B cell (primary cell): ENCODE data around the gene NAA10. TPM values are rescaled to one million over a fixed set of nuclear protein-coding genes. Genes with fewer than 3 reads are reported as not detected.

Experiments
- ATAC-seq: fragments of 200-7000 bp; cut with Tn5 transposase; one replicate; pipeline ENCODE4 v1.10.0; 2021; ENCODE audit warnings: low read depth, mild to moderate bottlenecking, moderate number of reproducible peaks, moderate library complexity
- CTCF ChIA-PET: fragments of 350-600 bp; sonication (Branson Sonifier 250); formaldehyde crosslinking; loops from one replicate; lab custom pipeline; 2021; ENCODE audit warnings: antibody characterized with exemption, inconsistent platforms; lab: Charles Lee
- POLR2A ChIA-PET: fragments of 350-600 bp; sonication (Branson Sonifier 250); formaldehyde crosslinking; loops from one replicate; lab custom pipeline; 2021; ENCODE audit warnings: antibody characterized with exemption; lab: Charles Lee
- DNase-seq: peaks from one replicate; pipeline ENCODE4 v3.0.0; 2013
- H2AFZ ChIP-seq: 2 replicates; pipeline ENCODE4 v1.6.1; 2012; ENCODE audit warnings: mild to moderate bottlenecking, low read depth, low read length; ENCODE audit not compliant: insufficient read depth, poor library complexity, severe bottlenecking
- H3K27ac ChIP-seq, 2 donors: 1 replicate in 1 of 2; 2 replicates in 1 of 2; pipeline ENCODE4 v1.5.1; 2012 to 2013; ENCODE audit warnings: low read length in 2 of 2, mild to moderate bottlenecking in 2 of 2, moderate library complexity in 1 of 2
- H3K27me3 ChIP-seq, 4 experiments: fragments of 200-600 bp in 1 of 4; sonication (generic) in 1 of 4; replicated peaks in 1 of 4; 1 replicate in 2 of 4; 2 replicates in 2 of 4; pipeline versions ENCODE4 v1.6.1 to v1.7.0; 2013 to 2016; ENCODE audit warnings: low read length in 3 of 4, mild to moderate bottlenecking in 2 of 4, mixed read lengths in 1 of 4, moderate library complexity in 1 of 4; ENCODE audit not compliant: insufficient read depth in 4 of 4, control insufficient read depth in 3 of 4; ENCODE audit errors: control extremely low read depth in 1 of 4
- H3K36me3 ChIP-seq, 2 experiments: replicated peaks in 1 of 2; 1 replicate in 1 of 2; 2 replicates in 1 of 2; pipeline versions ENCODE4 v1.6.1 to v1.7.1; 2013; ENCODE audit warnings: low read length in 1 of 2; ENCODE audit not compliant: insufficient read depth in 2 of 2, control insufficient read depth in 1 of 2; ENCODE audit errors: control extremely low read depth in 1 of 2, extremely low read depth in 1 of 2
- H3K4me1 ChIP-seq, 2 donors: fragments of 200-600 bp in 1 of 2; sonication (generic) in 1 of 2; 1 replicate in 1 of 2; 2 replicates in 1 of 2; pipeline versions ENCODE4 v1.5.1 to v1.6.1; 2013 to 2017; ENCODE audit warnings: low read length in 2 of 2; ENCODE audit not compliant: control insufficient read depth in 2 of 2, insufficient read depth in 2 of 2
- H3K4me2 ChIP-seq: replicated peaks from 2 replicates; pipeline ENCODE3; 2012; ENCODE audit warnings: mild to moderate bottlenecking, low read depth, low read length; ENCODE audit not compliant: poor library complexity, severe bottlenecking
- H3K4me3 ChIP-seq, 5 experiments: fragments of 200-600 bp in 1 of 5; sonication (generic) in 1 of 5; 1 replicate in 3 of 5; 2 replicates in 2 of 5; pipeline versions ENCODE4 v1.5.1 to v1.7.0; 2011 to 2016; ENCODE audit warnings: low read length in 4 of 5, mild to moderate bottlenecking in 4 of 5, low read depth in 2 of 5, control low read depth in 1 of 5, moderate library complexity in 1 of 5; ENCODE audit not compliant: insufficient read depth in 1 of 5; ENCODE audit errors: control extremely low read depth in 1 of 5, extremely low read depth in 1 of 5
- H3K79me2 ChIP-seq: fragments of 200-600 bp; sonication (generic); one replicate; pipeline ENCODE4 v1.6.0; 2016; ENCODE audit warnings: low read length; ENCODE audit not compliant: control insufficient read depth, insufficient read depth
- H3K9ac ChIP-seq: fragments of 200-600 bp; sonication (generic); 2 replicates; pipeline ENCODE4 v1.6.1; 2017; ENCODE audit warnings: mild to moderate bottlenecking, low read length, moderate library complexity
- H3K9me3 ChIP-seq, 3 donors: one replicate each; pipeline versions ENCODE4 v1.6.1 to v1.7.1; 2013; ENCODE audit warnings: low read length in 2 of 3; ENCODE audit not compliant: control insufficient read depth in 2 of 3, insufficient read depth in 1 of 3; ENCODE audit errors: control extremely low read depth in 1 of 3
- H4K20me1 ChIP-seq: 2 replicates; pipeline ENCODE4 v1.6.0; 2012; ENCODE audit warnings: mild to moderate bottlenecking, low read length; ENCODE audit not compliant: insufficient read depth, control insufficient read depth, poor library complexity, severe bottlenecking
- H3K27ac Mint-ChIP-seq: one replicate; pipeline ENCODE4 v1.8.0; 2021; ENCODE audit warnings: mixed read lengths
- H3K27me3 Mint-ChIP-seq: one replicate; pipeline ENCODE4 v1.8.0; 2021; ENCODE audit warnings: mixed read lengths
- H3K4me1 Mint-ChIP-seq: one replicate; pipeline ENCODE4 v1.8.0; 2021; ENCODE audit warnings: mixed read lengths
- H3K4me3 Mint-ChIP-seq: one replicate; pipeline ENCODE4 v1.8.0; 2021; ENCODE audit warnings: mixed read lengths
- H3K9me3 Mint-ChIP-seq: one replicate; pipeline ENCODE4 v1.8.0; 2022; ENCODE audit warnings: mixed read lengths; ENCODE audit not compliant: insufficient read depth
- EZH2 ChIP-seq: IDR thresholded peaks from 2 replicates; pipeline ENCODE4 v1.6.1; 2012; ENCODE audit warnings: borderline replicate concordance, low read depth, mild to moderate bottlenecking, moderate library complexity, low read length; ENCODE audit not compliant: insufficient read depth, poor library complexity, severe bottlenecking
- WGBS: methylation state at CpG from one replicate; pipeline ENCODE4 v1.1.5; 2013; ENCODE audit warnings: missing lambda C conversion rate; ENCODE audit not compliant: insufficient coverage; 5-methylcytosine and 5-hydroxymethylcytosine counted together
- intact Hi-C: fragments of 100-400 bp; cut with micrococcal nuclease; formaldehyde crosslinking; loops from one replicate; pipeline ENCODE4 v1.10.0; 2022
- polyA plus RNA-seq: library from polyadenylated mRNA; depleted of rRNA; stranded (reverse); fragments of >200 nt; gene quantifications from 2 replicates; pipeline ENCODE4 v1.2.3, GENCODE V29; 2012
- total RNA-seq, 2 donors: library from RNA; stranded (reverse); fragments of 120-200 nt in 1 of 2; gene quantifications; 1 replicate in 1 of 2; 2 replicates in 1 of 2; pipeline versions ENCODE4 v1.2.3 to v1.2.4, GENCODE V29; 2013 to 2022
- TF ChIP-seq, protein P1 (sequence below): fragments of 200-600 bp; IDR thresholded peaks from one replicate; pipeline ENCODE4 v1.8.0; 2022; ENCODE audit warnings: antibody characterized with exemption, mild to moderate bottlenecking

The NAA10 gene
- total and polyA plus RNA-seq, 2 donors (not counting 1 experiment from before 2014, with no cell fraction given), result 78.3 to 102 TPM

- ChIA-PET CTCF (interaction anchor here (0.9 to 15.4 kb wide), 6 partner anchors 7 to 188 kb away, joined by 3 to 325 read pairs (median 3); partner anchors contain the start of genes ARHGAP4, PLXNB3 and RENBP), POLR2A (interaction anchor here (2.1 kb wide), 1 partner anchor 28 kb away, joined by 4 read pairs; no protein-coding TSS in a partner anchor)
- H3K9ac ChIP-seq, result no peak overlapping the region
- no peak for ATAC-seq
- H3K4me1 Mint-ChIP-seq, result peaks cover 7% of the 10 kb centered on the region
- no peaks in the 10 kb centered on the region for H3K9me3 Mint-ChIP-seq
- H3K4me3 Mint-ChIP-seq, result no peak overlapping the region
- no peak overlapping the region for H2AFZ ChIP-seq
- H3K27ac Mint-ChIP-seq, result no peak overlapping the region
- H3K27me3 ChIP-seq, result no peaks in the 10 kb centered on the region
- no peaks in the 10 kb centered on the region for H3K27me3 Mint-ChIP-seq
- peaks cover 0 to 54% of the 10 kb centered on the region in 2 experiments for H3K36me3 ChIP-seq
- no peaks in the 10 kb centered on the region for H3K9me3 ChIP-seq
- intact Hi-C loops, result no loop called here
- H3K27ac ChIP-seq, result no peak overlapping the region
- H3K4me3 ChIP-seq, result no peak overlapping the region
- no peak for DNase-seq
- no peaks in the 10 kb centered on the region for H4K20me1 ChIP-seq
- 98% methylated on average over 9 of the region's 28 CpGs for WGBS
- no peaks in the 10 kb centered on the region for H3K79me2 ChIP-seq
- H3K4me2 ChIP-seq, result no peak overlapping the region
- TF ChIP-seq EZH2, result no peak
- TF ChIP-seq, protein P1, sequence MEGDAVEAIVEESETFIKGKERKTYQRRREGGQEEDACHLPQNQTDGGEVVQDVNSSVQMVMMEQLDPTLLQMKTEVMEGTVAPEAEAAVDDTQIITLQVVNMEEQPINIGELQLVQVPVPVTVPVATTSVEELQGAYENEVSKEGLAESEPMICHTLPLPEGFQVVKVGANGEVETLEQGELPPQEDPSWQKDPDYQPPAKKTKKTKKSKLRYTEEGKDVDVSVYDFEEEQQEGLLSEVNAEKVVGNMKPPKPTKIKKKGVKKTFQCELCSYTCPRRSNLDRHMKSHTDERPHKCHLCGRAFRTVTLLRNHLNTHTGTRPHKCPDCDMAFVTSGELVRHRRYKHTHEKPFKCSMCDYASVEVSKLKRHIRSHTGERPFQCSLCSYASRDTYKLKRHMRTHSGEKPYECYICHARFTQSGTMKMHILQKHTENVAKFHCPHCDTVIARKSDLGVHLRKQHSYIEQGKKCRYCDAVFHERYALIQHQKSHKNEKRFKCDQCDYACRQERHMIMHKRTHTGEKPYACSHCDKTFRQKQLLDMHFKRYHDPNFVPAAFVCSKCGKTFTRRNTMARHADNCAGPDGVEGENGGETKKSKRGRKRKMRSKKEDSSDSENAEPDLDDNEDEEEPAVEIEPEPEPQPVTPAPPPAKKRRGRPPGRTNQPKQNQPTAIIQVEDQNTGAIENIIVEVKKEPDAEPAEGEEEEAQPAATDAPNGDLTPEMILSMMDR, result no peak
- H3K4me1 ChIP-seq, result peaks cover 4 to 14% of the 10 kb centered on the region in 2 donors
Observed at GRCh38 chrX:153951683-153952372, 17.0 kb upstream of the NAA10 start.

DNA sequence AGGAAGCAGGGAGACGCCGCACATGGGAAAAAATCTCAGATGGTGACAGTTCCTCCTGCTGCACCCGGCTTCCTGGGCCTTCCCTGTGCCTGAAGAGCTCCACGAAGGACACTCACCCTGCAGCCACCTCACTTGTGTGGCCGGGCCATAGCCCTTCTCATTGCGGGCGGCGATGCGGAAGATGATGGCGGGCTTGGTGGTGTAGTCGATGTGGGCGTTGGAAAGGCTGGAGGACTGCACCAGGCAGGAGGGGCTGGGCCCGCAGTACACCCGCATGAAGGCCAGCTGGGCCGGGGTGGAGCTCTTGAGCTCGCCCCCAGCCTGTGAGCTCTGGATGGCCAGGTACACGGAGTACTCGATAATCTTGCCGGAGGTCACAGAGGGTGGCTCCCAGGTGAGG lies 15.3 kb upstream of the NAA10 start:
- intact Hi-C loops, result no loop called here
- DNase-seq (no peak), ATAC-seq (no peak)
- Histone ChIP-seq H3K9ac (no peak overlapping the region), H3K9me3 (no peaks in the 10 kb centered on the region), H3K4me1 (peaks cover 4 to 17% of the 10 kb centered on the region in 2 donors), H3K27ac (no peak overlapping the region), H3K4me2 (no peak overlapping the region), H3K79me2 (no peaks in the 10 kb centered on the region), H3K4me3 (no peak overlapping the region), H2AFZ (no peak overlapping the region), H3K36me3 (peaks cover 0 to 53% of the 10 kb centered on the region in 2 experiments), H4K20me1 (no peaks in the 10 kb centered on the region), H3K27me3 (no peaks in the 10 kb centered on the region)
- POLR2A ChIA-PET, result interaction anchor here (0.9 kb wide), 1 partner anchor 21 kb away, joined by 4 read pairs; the partner anchor contains the start of gene HCFC1
- no peak for TF ChIP-seq EZH2
- TF ChIP-seq, protein P1, result no peak
- Mint-ChIP-seq H3K4me1 (peaks cover 10% of the 10 kb centered on the region), H3K4me3 (no peak overlapping the region), H3K27ac (no peak overlapping the region), H3K9me3 (no peaks in the 10 kb centered on the region), H3K27me3 (no peaks in the 10 kb centered on the region)
- CTCF ChIA-PET, result interaction anchor here (1.2 to 15.4 kb wide), 4 partner anchors 14 to 263 kb away, joined by 4 to 325 read pairs (median 47); partner anchors contain the start of genes ARHGAP4, NAA10 and PLXNB3
- 92% methylated on average over 12 of the region's 19 CpGs for WGBS
